Left kidney (tissue), 2 donors: Measurements from ENCODE around the gene ZNF775. TPM values are rescaled to one million over a fixed set of nuclear protein-coding genes. Genes with fewer than 3 reads are reported as not detected.

Source experiments
- DNase-seq: peaks from one replicate; pipeline ENCODE4 v3.0.0-alpha.2; 2013
- polyA plus RNA-seq: library from polyadenylated mRNA; unstranded; fragments of 120-200 nt; gene quantifications from one replicate; pipeline ENCODE4 v1.2.1, GENCODE V29; 2013; ENCODE audit not compliant: insufficient read length

The ZNF775 gene
- polyA plus RNA-seq, 1 donor: 5.3 TPM

DNA sequence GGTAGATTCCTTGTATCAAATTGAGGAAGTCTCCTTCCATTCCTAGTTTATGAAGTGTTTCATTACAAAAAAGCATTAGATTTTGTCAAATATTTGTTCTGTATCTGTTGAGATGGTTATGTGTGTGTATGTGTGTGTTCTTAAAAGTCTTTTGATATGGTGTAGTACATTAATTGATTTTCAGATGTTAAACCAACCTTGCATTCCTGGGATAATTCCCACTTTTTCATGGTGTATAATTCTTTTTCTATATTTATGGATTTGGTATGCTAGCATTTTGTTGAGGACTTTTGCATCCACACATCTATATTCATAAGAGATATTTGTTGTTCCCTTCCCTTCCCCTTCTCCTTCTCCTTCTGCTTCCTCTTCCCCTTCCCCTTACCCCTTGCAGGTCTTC is 62.4 kb downstream of the ZNF775 start:
- DNase-seq: no peak

DNA sequence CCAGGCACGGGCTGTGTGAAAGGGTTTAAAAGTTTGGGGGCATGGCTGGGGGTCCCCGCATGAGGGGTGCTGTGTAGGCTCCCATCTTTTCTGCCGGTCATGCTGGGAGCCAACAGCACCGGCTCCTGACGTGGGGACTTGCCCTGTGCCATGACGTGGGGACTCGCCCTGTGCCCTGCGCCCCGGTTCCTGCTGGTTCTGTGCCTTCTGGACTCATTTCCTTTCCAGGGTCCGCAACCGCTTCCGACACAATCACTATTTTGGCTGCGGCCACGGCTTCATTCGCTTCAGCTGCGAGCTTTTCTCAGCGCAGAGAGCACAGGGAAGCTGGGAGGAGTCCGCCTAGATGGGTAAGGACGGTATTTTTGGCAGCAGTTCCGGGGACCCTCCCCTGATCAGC is 63.7 kb downstream of the ZNF775 start:
- DNase-seq: no peak

DNA sequence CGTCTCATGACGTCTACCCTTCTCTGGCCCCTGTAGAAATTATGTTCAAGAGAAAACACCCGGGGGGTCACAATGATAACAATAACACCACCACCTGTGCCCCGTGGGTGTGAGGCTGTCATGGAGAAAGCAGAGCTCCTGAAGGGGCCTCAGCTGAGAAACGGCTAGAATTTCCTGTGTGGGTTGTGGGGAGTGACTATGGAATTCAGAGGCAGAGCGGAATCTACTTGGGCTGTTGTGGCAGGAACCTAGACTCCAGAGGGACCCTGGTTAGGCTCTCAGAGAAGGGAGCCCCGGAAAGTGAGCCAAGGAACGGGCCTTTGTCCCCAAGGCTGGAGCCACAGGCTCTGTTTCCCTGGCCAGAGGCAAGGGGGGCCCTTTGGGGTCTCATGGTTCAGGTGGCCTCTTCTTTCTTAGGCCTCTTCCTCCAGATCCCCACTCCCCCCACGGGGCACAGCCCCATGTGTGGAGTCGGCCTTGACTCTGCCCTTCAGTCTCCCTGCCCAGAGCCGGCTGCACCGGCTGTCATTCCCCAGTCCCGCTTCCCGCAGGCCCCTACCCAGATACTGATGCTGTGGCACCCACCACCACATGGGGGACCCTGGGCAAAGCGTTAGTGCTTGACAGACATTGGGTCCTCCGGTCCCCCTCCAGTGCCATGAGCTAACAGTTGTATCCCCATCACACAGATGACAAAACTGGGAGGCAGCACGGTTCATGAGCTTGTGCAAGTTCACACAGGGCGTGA is 64.8 kb downstream of the ZNF775 start:
- DNase-seq: no peak

DNA sequence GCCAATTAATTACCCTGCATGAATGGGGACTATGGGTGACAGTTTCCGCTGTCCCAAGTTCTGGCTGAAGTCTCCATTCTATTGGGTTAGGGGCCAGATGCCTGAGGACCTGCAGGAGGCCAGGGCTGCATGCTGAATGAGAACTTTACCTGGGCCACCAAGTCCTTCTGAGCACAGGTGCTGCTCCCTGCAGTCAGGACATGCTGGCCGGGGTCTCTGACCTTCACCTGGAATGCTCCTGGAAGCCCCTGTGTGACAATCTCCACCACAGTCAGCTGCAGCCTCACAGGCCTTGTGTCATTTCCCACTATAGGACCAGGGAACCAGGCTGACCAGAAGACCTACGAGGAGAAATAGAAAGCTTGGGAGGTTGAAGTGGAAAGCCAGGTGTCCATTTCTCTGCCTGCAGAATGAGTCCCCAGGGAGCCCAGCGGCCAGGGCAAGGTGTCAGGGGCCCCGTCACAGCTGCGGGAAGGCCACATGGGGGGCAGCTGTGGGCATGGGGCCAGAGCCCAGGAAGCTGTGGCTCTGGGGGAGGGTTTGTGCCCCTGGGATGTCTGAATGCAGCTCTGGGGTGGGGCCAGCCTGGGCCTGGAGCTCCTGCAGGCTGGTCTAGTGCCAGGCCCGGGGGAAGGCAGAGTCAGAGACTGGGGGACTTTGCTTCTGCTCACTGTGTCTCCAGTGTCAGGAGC is 65.7 kb downstream of the ZNF775 start:
- no peak for DNase-seq

DNA sequence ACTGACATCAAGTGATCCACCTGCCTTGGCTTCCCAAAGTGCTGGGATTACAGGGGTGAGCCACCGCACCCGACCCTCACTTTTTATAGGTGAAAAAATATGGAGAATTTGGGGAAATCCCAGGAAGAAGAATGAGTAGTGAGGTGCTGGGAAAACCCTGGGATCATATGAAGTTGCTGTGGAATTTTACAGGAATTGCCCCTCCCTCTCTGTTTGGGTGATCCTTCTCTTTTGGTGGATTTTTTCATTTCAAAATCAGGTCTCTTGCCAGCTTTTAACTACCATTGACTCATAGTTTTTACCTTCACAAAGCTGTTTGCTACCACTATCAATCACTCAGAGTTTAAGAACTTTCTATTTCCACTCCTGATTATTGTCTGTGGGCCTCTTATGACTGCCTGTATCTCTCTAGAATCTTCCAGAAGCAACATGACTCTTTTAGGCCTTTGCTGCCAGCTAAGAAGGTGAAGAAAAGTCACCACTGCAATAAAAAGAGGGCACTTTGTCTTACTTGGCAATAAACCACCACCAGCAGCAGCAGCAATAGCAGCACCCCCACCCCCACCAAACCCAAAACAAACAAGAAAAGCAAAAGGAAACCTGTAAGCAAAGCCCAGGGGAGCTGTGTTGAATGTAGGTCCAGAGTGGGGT is 67.3 kb downstream of the ZNF775 start:
- no peak for DNase-seq

Other genes with a start within 250 kb of the ZNF775 start
- gene LRRC61, start 56.0 kb upstream of the ZNF775 start, polyA plus RNA-seq: 20.0 TPM
- gene ACTR3C, start 55.8 kb upstream of the ZNF775 start, polyA plus RNA-seq: 9.7 TPM
- gene RARRES2, start 37.7 kb upstream of the ZNF775 start, polyA plus RNA-seq: 39.1 TPM
- 80.7 TPM for gene REPIN1, start 10.5 kb upstream of the ZNF775 start, polyA plus RNA-seq
- 8.0 TPM for gene GIMAP8, start 71.3 kb downstream of the ZNF775 start, polyA plus RNA-seq
- gene GIMAP7, start 135.5 kb downstream of the ZNF775 start, polyA plus RNA-seq: 12.4 TPM
- gene GIMAP4, start 188.1 kb downstream of the ZNF775 start, polyA plus RNA-seq: 26.3 TPM